Limb (tissue), 2 donors: Measurements from ENCODE around the gene PHF20.
"Not testable (repeated sequence)": the region's sequence is repeated elsewhere in the genome, so short reads cannot be mapped to it uniquely, and the experiment has no call there.

ENCODE experiments used
- DNase-seq, 2 donors: peaks; one replicate each; pipeline ENCODE4 v3.0.0-alpha.2; 2016; ENCODE audit errors: extremely low spot score in 2 of 2

The PHF20 gene

DNA sequence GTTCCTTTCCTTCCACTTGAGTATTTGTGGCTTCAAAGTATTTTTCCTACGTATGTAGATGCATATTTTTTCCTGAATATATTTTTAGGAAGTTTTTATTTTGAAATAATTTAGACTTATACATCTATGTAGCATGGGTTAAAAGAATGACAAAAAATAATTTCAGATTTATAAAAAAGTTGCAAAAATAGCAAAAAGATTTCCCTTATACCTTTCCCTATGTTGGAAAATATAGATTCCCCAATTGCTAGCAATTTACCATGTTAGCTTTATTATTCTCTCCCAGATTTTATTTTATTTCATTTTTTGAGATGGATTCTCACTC lies 112.7 kb downstream of the PHF20 start:
- DNase-seq = no peak

DNA sequence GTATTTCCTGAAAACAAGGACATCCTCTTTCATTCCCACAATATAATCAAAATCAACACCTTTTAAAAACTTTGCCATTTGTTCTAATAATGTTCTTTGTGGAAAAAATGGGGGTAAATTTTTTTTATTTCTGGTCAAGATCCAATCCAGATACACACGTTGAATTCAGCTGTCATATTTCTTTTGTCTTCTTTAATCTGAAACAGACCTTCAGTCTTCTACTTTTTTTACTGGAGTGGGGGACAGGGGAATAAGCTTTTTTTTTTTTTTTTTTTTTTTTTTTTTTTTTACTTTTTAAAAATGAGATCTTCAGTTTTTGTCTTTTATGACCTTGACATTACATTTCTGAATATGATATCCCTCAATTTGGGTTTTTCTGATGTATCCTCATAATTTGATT lies 113.4 kb downstream of the PHF20 start:
- no peak for DNase-seq

DNA sequence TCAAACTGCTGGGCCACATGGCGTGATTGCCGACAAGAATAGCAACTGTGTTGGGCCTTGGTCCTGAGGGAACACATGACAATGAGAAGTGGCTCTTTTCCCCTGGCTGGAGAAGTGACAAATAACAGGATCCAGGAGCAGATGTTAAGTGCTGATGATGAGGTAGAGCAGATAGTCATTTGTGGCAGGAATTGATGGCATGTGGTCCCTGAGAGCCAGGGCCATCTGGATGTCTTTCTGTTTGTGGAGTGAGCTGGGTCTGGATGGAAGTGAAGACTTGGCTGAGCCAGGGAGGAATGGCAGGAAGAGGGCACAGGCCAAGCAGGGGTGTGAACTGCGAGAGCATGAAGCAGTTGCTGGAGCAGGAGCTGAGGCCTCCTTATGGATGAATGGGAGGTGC lies 114.7 kb downstream of the PHF20 start:
- no peak for DNase-seq

DNA sequence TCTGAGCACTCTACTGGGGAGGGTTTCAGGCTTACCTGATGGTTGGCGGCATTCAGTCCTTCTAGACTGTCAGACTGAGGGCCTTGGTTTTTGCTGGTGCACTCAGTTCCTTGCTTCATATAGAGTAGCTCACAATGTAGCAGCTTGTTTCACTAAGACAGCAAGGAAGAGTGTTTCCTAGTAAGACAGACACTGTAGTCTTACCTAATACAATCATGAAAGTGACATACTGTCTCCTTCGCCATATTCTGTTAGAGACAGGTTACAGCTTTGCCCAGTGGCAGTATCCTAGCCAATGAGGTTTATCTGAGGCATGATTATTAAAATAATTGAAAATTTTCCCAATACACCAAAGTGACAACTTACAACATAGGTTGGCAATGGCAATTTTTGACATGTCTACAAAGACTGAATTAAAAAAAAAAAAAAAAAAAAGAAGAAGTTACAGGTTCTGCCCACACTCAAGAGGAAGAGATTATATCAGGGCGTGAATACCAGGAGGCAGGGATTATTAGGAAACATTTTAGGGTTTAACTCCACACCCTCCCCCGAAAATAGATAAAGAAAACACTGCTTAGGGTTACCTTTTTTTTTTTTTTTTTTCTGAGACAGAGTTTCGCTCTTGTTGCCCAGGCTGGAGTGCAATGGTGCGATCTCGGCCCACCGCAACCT lies 115.7 kb downstream of the PHF20 start:
- no peak for DNase-seq

DNA sequence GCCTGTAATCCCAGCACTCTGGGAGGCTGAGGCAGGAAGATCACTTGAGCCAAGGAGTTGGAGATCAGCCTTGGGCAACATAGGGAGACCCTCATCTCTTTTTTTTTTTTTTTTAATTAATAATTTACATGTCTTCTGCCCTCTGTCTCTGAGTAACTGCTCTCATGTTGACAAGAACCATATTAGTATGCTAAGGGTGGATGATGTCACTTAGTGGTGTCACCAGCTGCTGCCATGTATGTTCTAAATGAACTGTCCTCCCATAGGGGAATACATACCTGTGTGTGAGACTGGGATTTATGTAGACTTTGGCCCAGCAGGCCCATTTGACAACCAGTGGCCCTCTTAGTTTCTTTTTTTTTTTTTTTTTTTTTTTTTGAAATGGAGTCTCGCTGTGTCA lies 116.8 kb downstream of the PHF20 start:
- no peak for DNase-seq

DNA sequence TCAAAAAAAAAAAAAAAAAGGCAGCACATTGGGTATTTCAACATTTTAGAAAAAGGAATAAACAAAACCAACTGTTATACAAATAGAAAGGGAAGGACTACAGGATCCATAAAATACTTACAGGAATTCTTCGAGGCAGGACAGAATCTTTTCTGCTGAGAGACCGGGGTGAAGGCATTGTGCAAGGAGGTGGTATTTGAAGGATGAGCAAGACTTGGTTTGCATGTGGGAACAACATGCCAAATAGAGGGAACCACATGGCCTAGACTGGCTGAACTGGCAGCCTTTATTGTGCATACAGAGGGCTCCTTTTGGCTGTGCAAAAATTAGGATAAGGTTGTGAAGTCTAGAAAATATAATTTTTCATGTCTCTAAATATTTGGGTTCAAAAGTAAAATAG lies 119.6 kb downstream of the PHF20 start:
- DNase-seq = no peak

DNA sequence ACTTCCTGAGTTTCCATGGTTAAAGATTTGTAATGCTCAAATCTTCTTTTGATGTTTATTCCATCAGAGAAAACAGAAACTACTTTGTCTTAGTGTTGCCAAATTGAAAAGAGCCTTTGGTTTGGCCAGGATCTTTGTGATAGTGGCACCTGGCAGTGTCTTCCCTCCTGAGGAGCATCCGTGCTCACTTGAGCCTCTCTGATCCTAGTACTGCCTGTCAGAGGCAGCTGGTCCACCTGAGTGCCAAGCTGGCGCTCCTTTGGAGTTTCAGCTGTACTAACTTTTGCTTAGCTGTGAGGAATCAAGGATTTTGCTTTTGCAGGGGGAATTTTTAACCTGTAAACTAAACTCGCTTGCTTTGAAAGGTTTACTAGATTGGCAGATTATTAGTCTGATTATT lies 121.1 kb downstream of the PHF20 start:
- no peak for DNase-seq

DNA sequence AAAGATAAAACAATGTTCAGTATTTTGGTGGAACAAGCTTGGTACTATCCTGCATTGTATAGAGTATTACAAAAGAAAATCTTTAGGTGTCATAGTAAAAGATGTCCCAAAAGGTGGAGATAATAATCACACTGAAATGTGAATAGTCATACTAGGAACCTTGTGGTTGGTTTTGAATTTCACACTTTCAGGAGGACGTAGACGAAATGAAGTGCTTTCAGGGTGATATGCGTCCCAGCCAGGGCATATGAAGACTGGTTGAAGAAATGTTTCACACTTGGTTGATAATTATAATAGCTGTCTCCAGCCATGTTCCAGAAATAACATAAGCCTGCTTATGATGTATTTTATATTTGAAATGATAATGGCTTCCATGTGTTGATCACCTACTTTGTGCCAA lies 122.1 kb downstream of the PHF20 start:
- DNase-seq = no peak

DNA sequence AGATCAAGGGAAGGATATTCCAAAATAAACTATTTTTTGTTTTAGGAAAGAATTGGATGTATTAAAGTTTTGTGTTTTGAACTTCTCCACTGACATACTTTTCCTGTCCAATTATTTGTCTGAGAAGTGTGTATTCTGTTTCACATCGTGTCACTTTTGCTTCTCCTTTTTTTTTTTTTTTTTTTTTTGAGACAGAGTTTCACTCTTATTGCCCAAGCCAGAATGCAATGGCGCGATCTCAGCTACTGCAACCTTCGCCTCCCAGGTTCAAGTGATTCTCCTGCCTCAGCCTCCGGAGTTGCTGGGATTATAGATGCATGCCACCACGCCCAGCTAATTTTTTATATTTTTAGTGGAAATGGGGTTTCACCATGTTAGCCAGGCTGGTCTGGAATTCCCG lies 123.7 kb downstream of the PHF20 start:
- DNase-seq = not testable (repeated sequence)

DNA sequence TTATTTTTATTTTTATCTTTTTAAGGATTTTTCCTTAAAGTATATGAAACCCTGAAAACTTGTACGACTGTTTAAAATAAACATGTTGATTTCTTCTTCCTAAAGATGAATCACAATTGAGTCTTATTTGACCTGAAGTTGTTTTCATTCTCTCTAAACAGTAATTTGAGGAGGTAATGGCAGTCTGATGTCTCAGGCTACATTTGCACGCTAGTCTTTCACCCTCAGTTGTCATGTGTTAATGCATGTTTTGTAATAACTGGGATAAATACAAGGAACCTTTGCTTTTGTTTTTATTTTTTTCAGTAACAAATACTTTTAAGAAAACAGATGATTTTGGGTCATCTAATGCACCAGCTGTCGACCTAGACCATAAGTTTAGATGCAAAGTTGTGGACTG lies 127.2 kb downstream of the PHF20 start:
- DNase-seq = no peak

DNA sequence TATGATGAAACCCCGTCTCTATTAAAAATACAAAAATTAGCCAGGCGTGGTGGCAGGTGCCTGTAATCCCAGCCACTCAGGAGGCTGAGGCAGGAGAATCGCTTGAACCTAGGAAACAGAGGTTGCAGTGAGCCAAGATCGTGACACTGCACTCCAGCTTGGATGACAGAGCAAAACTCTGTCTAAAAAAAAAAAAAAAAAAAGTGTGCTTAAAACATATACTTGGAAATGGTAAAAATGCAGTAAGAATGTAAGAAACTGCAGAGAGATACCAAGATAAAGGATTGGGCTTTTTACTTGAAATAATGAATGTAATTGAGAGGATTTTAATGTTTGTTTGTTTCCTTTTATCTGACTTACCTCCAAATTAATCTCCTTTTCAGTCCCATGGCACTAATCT lies 129.4 kb downstream of the PHF20 start:
- not testable (repeated sequence) for DNase-seq

DNA sequence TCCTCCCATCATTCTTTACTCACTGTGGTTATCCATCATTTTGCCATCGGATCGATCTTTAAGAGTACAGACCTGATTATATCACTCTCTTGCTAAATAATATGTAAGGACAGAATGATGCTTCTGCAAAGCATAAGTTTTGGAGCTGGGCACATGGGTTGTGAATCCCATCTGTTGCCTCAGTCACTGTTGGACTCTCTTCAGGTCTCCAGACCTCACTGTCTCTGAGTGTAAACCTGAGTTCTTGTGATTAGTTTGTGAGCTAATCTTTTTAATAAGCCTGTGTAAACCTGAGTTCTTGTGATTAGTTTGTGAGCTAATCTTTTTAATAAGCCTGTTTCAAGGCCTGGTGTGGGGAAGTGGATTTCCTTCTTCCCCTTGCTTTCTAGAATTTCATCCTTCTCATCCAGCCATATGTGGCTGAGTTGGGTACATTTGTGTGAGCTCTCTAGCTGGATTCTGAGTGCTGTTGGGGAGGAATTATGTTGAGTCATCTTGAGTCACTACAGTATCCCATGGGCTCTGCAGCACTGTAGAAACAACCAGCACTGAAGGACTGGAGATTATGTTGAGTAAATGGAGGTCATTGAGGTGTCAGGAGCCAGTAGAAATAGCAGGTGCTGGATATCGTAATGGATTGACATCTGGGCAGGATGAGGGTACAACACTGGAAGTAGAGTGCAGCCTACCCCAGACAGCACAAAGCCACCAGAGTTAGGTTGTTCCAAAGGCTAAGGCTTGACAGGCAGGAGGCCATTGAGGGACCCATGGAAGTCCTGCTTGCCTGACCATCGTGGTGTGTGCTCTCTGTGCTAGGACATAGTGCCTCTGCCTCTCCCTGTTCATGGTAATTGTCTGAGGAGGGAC lies 130.1 kb downstream of the PHF20 start:
- no peak for DNase-seq

DNA sequence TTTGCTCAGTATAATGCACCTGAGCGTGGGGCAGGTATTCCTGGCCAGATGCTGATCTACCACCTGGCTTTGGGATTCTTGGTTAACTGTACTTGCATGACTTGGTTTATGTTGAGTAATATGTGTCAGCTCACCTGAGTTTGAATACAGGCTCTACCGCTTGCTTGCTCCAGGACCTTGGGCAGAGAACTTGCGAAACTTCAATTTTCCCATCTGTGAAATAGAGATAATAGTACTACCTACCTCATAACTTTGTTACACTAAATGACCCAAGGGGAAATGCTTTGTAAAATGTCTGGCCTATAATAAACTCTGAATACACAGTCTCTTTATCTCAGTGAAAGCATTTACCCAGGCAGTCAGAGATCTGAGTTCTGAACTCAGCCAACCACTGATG lies 130.7 kb downstream of the PHF20 start:
- no peak for DNase-seq

DNA sequence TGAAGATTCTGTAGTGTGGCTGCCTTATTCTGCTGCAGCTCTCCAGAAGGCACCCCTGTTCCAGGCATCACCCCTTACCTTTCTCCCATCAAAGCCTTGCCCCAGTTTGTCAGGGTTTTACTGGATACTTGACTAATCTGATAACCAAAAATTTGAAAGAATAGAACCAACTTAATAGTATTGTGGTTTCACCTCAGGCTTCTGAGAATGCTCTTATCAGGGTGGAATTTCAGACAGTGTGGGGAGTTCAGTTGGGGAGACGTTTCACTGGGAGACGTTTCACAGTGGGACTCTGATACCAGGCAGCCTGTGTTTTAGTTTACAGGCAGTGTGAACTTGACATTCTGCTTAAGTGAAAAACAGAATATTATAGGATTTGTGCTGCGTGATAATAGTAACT lies 132.0 kb downstream of the PHF20 start:
- no peak for DNase-seq

DNA sequence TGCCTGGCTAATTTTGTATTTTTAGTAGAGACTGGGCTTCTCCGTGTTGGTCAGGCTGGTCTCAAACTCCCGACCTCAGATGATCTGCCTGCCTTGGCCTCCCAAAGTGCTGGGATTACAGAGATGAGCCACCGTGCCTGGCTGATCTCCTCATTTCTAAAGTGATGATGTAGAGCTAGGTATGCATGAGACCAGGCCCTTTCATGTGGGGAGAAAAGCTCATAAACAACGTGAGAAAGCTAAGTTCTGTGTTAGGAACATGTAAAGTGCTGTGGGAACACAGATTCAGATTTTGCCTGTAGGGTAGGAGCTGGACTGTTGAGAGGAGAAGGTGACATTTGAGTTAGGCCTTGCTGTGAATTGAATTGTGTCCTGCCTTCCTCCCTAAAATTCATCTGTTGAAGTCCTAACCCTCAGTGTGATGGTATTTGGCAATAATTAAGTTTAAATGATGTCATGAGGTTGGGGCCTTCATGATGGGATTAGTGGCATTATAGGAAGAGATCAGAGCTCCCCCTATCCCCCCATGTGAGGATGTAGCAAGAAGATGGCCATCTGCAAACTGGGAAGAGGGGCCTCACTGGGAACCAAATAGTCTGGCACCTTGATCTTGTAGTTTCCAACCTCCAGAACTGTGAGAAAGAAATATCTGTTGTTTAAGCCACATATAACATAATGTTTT lies 133.3 kb downstream of the PHF20 start:
- no peak for DNase-seq

DNA sequence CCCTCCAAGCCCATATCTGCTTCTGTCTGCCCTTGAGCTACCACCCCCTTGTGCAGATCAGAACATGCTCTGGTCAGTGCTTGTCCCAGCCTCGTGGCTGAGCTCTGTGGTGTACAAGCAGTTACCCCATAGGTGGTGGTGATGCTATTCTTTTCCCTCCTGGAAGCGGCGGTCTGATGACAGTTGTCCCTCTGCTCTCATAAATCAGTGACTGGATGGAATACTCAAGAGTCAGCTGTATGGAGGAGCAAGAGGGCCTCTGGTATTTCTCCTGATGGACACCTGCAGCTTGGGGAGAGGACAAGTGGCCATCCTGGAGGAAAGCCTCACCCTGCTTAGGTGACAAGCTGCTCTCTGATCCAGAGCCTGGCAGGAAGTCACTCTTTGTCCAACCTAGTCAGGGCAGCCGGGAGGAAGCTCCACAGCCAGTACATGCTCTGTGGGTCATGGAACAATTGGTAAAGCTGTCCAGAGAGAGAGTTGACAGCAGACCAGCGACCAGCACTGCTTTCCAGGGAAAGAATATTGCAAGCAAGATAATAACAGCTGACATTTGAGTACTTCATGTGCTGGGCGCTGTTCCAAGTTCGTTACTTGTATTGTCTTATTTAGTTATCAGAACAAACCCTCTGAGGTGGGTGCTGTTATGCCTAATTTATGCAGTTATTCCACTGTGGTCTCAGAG lies 135.3 kb downstream of the PHF20 start:
- DNase-seq = no peak

DNA sequence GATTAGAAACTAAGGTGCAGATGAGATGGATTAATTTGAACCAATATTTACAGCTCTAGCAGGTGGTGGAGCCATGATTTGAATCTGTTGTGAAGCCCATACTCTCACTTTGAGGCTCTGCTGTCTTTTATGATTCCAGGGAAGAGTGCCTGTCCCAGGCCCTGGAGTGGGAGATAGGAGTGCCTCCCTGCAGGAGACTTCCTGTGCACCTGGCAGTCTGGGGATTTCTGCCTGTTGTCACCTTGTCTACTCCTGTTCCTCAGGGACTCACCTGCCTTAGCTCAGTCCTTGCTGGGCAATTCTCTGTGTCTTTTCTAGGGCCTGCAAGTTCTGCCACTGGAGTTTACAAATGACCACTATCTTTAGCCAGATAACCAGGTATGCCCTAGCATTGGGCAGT lies 136.2 kb downstream of the PHF20 start:
- no peak for DNase-seq

DNA sequence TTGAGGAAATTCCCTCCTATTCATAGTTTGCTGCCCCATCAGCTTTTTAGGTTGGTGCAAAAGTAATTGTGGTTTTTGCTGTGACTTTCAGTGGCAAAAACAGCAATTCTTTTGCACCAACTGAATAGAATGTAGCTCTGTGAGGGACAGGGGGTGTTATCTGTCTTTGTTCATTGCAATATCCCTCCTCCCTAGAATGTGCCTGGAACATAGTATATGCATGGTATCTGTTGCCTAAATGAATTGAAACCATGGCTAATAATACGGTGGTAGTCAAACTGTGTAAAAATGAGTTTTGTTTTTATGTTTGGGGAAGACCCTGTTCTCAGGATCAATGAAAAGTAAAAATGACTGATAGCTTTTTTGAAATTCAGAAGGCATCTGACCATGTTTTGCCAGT lies 137.4 kb downstream of the PHF20 start:
- DNase-seq = no peak

DNA sequence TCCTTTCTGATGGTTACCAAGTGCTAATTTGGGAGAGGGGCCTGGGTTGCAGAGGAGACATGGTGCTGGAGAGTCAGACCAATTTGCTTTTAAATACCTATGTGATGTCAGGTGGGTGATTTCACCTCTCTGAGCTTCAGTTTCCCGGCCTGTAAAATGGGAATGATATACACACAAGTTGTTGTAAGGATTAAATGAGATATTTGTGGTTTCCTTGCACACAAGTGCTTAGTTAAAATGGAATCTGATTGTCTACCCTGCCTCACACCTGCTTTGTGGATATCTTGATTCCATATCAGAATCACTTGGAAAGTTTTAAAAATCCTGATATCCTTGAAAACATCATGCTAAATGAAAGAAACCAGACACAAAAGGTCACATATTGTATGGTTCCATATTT lies 138.0 kb downstream of the PHF20 start:
- no peak for DNase-seq

DNA sequence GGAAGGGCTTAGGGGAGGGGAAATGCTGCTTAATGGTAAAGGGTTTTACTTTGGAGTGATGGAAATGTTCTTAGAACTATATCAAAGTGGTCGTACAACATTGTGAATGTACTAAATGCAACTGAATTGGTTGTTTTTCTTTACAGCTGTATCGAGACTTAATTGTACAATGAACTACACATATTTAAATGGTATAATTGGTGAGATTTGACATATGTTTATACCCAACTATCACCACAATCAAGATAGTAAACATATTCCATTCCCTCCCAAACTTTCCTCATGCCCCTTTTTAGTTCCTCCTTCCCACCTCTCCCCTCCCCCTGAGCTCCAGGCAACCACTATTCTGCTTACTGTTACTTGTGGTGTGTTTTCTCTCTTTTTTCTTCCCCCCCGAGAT lies 138.4 kb downstream of the PHF20 start:
- no peak for DNase-seq

DNA sequence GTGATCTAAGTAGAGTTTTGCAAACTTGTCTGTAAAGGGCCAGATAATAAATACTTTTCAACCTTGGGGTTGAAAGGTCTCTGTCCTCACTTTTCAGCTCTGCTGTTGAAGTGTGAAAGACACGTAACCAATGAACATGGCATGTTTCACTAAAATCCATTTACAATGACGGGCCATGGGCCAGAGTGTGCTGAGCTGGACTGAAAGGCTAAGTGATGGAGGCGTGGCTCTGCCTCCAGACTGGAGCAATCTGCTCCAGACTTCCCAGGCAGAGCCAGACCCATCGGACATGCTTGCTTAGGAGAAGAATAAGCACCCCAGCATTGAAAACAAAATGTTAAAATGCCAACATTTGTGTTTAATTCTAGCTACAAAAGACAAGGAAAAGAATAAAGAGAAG lies 141.1 kb downstream of the PHF20 start:
- DNase-seq = no peak

DNA sequence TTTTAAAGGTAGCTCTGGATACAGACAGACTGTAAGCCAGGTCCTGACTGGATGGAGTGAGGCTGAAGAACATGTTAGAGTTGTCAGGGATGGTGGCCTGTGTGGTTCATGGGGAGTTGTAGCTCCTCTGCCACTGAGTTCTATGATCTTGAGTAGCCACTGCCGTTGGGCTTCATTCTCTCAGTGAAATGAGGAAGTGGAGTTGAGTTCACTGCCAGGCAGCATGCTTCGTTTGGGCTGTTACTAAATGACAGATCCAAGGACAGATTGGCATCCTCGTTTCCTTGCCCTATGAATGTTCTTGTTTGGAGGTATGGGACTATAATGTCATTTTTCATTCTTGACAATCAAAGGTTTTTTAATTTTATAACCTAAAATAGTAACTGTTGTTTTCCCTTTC lies 145.3 kb downstream of the PHF20 start:
- DNase-seq = no peak
